Measurements from ENCODE around the gene ENPEP.
"Not testable (repeated sequence)": the region's sequence is repeated elsewhere in the genome, so short reads cannot be mapped to it uniquely, and the experiment has no call there.

ENPEP gene

GRCh38 chr4:110526589-110526988, 50.6 kb downstream of the ENPEP start:
- DNase-seq = no peak

GRCh38 chr4:110527156-110527555, 51.2 kb downstream of the ENPEP start:
- no peak for DNase-seq

GRCh38 chr4:110532901-110533589, 57.1 kb downstream of the ENPEP start:
- DNase-seq = no peak

GRCh38 chr4:110533590-110533910, 57.6 kb downstream of the ENPEP start:
- no peak for DNase-seq

- no peak for DNase-seq
Measured at GRCh38 chr4:110533940-110534339, 58.0 kb downstream of the ENPEP start.

- DNase-seq = no peak
Measured at GRCh38 chr4:110540581-110540980, 64.6 kb downstream of the ENPEP start.

- DNase-seq = no peak
Measured at GRCh38 chr4:110540982-110541451, 65.1 kb downstream of the ENPEP start.

GRCh38 chr4:110543577-110543976, 67.6 kb downstream of the ENPEP start:
- no peak for DNase-seq

GRCh38 chr4:110544594-110544993, 68.6 kb downstream of the ENPEP start:
- DNase-seq = no peak

- no peak for DNase-seq
Measured at GRCh38 chr4:110550260-110550659, 74.3 kb downstream of the ENPEP start.

- DNase-seq = no peak
Measured at GRCh38 chr4:110553197-110553596, 77.2 kb downstream of the ENPEP start.

- DNase-seq = no peak
Measured at GRCh38 chr4:110567214-110567613, 91.3 kb downstream of the ENPEP start.

- DNase-seq = not testable (repeated sequence)
Measured at GRCh38 chr4:110576696-110577095, 100.7 kb downstream of the ENPEP start.

GRCh38 chr4:110586131-110586850, 110.3 kb downstream of the ENPEP start:
- no peak for DNase-seq

GRCh38 chr4:110587666-110588285, 111.8 kb downstream of the ENPEP start:
- no peak for DNase-seq

GRCh38 chr4:110589297-110589696, 113.3 kb downstream of the ENPEP start:
- no peak for DNase-seq

GRCh38 chr4:110595583-110595982, 119.6 kb downstream of the ENPEP start:
- no peak for DNase-seq

GRCh38 chr4:110596431-110596830, 120.5 kb downstream of the ENPEP start:
- no peak for DNase-seq

- DNase-seq = no peak
Measured at GRCh38 chr4:110597582-110597981, 121.6 kb downstream of the ENPEP start.

- no peak for DNase-seq
Measured at GRCh38 chr4:110602061-110602460, 126.1 kb downstream of the ENPEP start.

- no peak for DNase-seq
Measured at GRCh38 chr4:110605077-110605476, 129.1 kb downstream of the ENPEP start.

GRCh38 chr4:110609044-110609750, 133.2 kb downstream of the ENPEP start:
- no peak for DNase-seq

GRCh38 chr4:110610620-110610939, 134.6 kb downstream of the ENPEP start:
- no peak for DNase-seq
